Tibial artery (tissue), 4 donors: Measurements from ENCODE around the gene PDGFD.

ENCODE experiments used
- DNase-seq, 2 donors: peaks; one replicate each; pipeline ENCODE4 v3.0.0-alpha.2; 2019
- H3K27ac ChIP-seq, 2 donors: fragments of 200-600 bp; sonication (generic) in 1 of 2; 1 replicate in 1 of 2; 2 replicates in 1 of 2; pipeline ENCODE4 v1.5.1; 2018 to 2019; ENCODE audit warnings: mild to moderate bottlenecking in 1 of 2
- H3K27me3 ChIP-seq, 2 donors: fragments of 200-600 bp; sonication (generic) in 1 of 2; one replicate each; pipeline versions ENCODE4 v1.5.1 to v1.6.0; 2016 to 2019
- H3K36me3 ChIP-seq, 3 donors: fragments of 200-600 bp; sonication (generic) in 2 of 3; one replicate each; pipeline ENCODE4 v1.5.1; 2016 to 2019; ENCODE audit warnings: mild to moderate bottlenecking in 2 of 3
- H3K4me1 ChIP-seq, 4 donors: fragments of 200-600 bp; sonication (generic) in 2 of 4; 1 replicate in 3 of 4; 2 replicates in 1 of 4; pipeline ENCODE4 v1.5.1; 2016 to 2019
- H3K4me3 ChIP-seq, 2 donors: fragments of 200-600 bp; sonication (generic) in 1 of 2; 1 replicate in 1 of 2; 2 replicates in 1 of 2; pipeline ENCODE4 v1.5.1; 2018 to 2019; ENCODE audit warnings: mild to moderate bottlenecking in 2 of 2
- H3K9me3 ChIP-seq, 3 donors: fragments of 200-600 bp; sonication (generic) in 1 of 3; one replicate each; pipeline ENCODE4 v1.5.1; 2016 to 2019
- CTCF ChIP-seq, 2 experiments: fragments of 200-600 bp in 1 of 2; fragments of 450-650 bp in 1 of 2; IDR thresholded peaks; one replicate each; pipeline ENCODE4 v1.5.1; 2017 to 2019; ENCODE audit warnings: antibody characterized with exemption in 2 of 2, mild to moderate bottlenecking in 1 of 2, moderate library complexity in 1 of 2
- intact Hi-C: fragments of 100-400 bp; cut with DNase I; formaldehyde crosslinking; loops from one replicate; pipeline ENCODE4 v1.15.0; 2023; ENCODE audit warnings: low total_unique reads

Gene PDGFD

GRCh38 chr11:103862802-103863174 lies 301.2 kb downstream of the PDGFD start:
- no peaks in the 10 kb centered on the region for H3K36me3 ChIP-seq
- H3K9me3 ChIP-seq: no peaks in the 10 kb centered on the region
- no peak for TF ChIP-seq CTCF (IDR thresholded peaks at IDR 0.05)
- H3K4me3 ChIP-seq: no peak overlapping the region
- no peaks in the 10 kb centered on the region for H3K4me1 ChIP-seq
- H3K27me3 ChIP-seq: no peaks in the 10 kb centered on the region
- no peak overlapping the region for H3K27ac ChIP-seq
- DNase-seq: no peak
- intact Hi-C loops: no loop called here

- no peaks in the 10 kb centered on the region for H3K27me3 ChIP-seq
- no peak for TF ChIP-seq CTCF (IDR thresholded peaks at IDR 0.05)
- H3K9me3 ChIP-seq: peaks cover 0 to under 1% (median 0%) of the 10 kb centered on the region in 3 donors
- intact Hi-C loops: no loop called here
- no peak for DNase-seq
- no peak overlapping the region for H3K4me3 ChIP-seq
- no peaks in the 10 kb centered on the region for H3K4me1 ChIP-seq
- no peak overlapping the region for H3K27ac ChIP-seq
- no peaks in the 10 kb centered on the region for H3K36me3 ChIP-seq
Observed at GRCh38 chr11:103862094-103862801, 301.7 kb downstream of the PDGFD start.
